ENCODE measurements around the gene EEF1AKMT4.

Gene EEF1AKMT4

DNA sequence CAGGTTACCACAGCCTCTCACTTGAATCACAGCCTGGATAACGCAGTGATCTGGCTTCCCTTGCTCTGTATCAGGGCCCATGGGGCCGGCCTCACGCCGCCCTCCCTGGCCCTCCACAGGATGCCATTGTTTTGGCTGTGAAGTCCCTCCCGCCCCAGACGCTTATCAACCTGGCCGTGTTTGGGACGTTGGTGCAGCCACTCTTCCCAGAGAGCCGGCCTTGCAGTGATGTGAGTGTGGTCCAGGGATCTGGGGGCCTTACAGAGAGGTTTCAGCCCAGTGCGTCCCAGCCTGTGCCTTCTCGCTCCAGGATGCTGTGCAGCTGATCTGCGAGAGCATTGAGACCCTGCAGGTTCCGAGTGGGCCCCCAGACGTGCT is 13.4 kb upstream of the EEF1AKMT4 start:
- no peak for DNase-seq

DNA sequence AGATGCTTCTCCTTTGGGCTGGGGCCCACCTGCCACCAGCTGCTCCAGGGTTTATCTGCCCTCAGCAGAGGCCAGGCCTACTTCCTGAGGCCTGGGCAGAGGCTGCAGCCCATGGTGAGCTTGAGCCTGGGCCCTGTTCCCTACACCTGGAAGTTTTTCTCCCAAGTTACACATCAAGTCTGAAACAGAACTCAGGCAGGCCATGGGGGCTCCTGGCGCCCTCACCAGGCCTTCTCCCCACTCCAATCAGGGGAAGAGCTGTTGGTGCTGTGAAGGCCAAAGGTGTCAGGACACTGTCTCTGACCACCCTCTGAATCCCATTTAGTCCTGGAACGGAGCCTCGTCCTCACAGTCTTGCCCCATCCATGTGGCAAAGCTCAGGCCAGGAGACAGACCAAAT is 12.8 kb upstream of the EEF1AKMT4 start:
- DNase-seq = no peak

DNA sequence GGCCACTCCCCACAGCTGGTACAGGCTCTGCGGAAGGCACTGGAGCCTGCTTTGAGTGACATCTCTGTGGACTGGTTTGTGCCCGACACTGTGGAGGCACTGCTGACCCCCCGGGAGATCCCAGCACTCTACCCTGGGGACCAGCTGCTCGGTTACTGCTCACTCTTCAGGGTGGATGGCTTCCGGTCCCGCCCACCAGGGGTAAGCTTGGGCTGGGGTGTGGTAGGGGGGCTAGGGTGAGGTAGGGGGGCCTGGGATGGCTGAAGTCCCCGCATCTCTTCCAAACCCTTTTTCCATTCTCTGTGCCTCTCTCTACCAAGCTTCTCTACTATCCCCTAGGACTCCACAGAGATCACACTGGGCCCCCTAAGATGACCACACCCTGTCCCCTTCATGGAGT is 12.3 kb upstream of the EEF1AKMT4 start:
- DNase-seq = no peak

DNA sequence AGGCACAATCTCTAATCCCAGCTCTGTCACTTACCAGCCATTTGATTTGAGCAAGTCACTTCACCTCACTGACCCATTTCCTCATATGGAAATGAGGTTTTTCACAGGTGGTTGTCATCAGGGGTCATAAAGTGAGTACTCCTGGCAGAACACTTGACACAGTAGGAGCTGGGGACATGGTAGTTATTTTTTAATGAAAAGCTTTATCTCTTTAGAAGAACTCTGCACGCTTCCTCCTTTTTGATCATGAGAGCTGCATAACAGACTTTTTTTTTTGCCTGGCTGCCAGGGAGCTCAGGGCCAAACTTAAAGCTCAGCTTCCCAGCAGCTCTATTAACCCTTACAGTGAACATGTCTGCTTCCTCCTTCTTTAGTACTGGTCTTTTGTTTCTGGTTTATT is 11.7 kb upstream of the EEF1AKMT4 start:
- DNase-seq = no peak

DNA sequence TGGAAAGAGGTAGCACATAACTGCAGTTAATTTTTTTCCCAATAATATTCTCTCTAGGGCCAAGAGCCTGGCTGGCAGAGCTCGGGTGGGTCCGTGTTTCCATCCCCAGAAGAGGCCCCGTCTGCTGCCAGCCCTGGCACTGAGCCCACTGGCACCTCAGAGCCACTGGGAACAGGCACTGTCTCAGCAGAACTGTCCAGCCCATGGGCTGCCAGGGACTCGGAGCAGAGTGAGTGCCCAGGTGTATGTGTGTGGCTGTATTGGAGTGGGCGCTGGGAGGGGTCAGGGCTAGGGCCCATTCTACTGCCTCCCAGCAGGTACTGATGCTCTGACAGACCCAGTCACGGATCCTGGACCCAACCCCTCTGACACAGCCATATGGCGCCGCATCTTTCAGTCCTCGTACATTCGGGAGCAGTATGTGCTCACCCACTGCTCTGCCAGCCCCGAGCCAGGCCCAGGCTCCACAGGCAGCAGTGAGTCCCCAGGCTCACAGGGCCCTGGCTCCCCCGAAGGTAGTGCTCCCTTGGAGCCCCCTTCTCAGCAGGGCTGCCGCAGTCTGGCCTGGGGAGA is 11.1 kb upstream of the EEF1AKMT4 start:
- DNase-seq = no peak

DNA sequence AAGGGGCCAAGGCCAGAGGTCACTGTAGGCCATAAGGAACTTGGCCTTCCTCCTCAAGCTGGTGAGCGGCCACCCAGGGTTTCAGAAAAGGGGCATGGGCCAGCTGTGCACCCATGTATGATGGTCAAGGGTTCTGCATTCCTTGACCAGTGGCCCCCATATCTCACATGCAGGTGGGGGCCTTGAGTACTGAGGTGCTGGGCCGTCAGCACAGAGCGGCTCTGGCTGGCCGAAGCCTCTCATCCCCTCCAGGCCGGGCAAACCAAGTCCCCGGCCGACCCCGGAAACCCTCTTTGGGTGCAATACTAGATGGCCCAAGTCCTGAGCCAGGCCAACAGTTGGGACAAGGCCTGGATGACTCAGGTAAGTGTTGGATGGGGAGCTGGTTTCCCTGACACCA is 10.3 kb upstream of the EEF1AKMT4 start:
- DNase-seq = no peak

DNA sequence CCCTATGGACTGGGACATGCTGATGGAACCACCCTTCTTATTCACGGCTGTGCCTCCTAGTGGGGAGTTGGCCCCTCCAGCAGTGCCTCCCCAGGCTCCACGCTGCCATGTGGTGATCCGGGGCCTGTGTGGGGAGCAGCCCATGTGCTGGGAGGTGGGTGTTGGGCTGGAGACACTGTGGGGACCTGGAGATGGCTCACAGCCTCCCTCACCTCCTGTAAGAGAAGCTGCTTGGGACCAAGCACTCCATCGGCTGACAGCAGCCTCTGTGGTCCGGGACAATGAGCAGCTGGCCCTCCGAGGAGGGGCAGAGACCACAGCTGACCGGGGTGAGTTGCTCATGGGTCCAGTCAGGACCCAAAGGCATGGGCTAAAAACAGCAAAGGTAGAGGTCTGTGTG is 9.8 kb upstream of the EEF1AKMT4 start:
- DNase-seq = no peak

DNA sequence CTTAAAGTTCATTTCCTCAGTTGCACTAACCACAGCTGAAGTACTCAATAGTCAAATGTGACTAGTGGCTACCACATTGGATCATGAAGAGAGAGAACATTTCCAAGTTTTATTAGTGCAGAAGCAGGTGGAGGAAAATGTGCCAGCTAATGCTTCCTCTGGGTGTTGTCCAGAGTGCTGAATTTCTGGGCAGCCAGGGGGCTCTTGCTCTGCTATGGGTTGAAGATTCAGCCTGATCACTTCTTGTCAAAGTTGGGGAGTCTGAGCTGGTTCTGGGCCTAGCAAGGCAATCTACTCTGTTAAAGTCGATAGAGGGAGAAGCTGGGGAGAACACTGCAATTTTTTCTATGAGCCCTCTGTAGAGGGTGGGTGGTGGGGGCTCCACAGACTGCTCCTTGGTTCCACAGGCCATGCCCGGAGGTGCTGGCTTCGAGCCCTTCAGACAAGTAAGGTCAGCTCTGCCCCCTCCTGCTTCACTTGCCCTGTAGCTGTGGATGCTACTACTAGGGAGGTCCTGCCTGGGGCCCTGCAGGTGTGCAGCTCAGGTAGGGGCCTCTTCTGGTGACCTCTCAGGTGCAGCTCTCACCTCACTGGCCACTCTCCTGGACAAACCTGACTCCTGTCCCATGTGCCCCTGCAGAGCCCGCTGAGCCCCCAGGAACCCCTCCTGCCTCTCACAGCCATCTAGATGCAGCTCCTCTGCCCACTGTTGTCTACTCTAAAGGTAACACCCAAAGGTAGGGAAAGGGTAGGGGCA is 8.9 kb upstream of the EEF1AKMT4 start:
- DNase-seq = no peak

DNA sequence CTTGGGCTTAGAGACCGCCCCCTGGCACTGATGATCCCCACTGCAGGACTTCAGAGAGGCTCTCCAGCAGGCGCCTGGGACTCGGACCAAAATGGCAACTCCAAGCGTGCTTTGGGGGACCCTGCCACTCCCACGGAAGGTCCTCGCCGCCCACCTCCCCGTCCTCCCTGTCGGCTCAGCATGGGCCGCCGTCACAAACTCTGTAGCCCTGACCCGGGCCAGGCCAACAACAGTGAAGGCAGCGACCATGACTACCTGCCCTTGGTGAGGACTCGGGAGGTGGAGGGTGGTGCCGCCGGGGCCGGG is 8.4 kb upstream of the EEF1AKMT4 start:
- no peak for DNase-seq

DNA sequence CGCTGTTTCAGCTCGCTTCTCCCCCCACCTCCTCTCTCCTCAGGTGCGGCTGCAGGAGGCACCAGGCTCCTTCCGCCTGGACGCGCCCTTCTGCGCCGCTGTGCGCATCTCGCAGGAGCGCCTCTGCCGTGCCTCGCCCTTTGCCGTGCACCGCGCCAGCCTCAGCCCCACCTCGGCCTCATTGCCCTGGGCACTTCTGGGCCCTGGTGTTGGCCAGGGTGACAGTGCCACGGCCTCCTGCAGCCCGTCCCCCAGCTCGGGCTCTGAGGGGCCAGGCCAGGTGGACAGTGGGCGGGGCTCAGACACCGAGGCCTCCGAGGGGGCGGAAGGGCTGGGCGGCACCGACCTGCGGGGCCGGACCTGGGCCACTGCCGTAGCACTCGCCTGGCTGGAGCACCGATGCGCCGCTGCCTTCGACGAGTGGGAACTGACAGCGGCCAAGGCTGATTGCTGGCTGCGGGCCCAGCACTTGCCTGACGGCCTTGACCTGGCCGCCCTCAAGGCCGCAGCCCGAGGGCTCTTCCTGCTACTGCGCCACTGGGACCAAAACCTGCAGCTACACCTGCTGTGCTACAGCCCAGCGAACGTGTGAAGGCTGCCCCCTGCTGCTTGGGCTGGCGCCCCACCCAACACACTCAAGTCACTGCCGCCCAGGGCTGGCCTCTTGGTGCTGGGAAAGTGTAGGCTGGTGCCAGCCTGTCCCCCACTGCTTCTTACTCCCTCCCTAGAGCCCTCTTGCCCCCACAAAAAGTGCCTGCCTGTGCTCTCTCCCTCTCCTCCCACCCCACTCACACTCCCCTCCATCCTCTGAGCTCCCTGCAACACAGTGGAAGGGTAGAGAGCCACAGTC is 7.8 kb upstream of the EEF1AKMT4 start:
- no peak for DNase-seq

DNA sequence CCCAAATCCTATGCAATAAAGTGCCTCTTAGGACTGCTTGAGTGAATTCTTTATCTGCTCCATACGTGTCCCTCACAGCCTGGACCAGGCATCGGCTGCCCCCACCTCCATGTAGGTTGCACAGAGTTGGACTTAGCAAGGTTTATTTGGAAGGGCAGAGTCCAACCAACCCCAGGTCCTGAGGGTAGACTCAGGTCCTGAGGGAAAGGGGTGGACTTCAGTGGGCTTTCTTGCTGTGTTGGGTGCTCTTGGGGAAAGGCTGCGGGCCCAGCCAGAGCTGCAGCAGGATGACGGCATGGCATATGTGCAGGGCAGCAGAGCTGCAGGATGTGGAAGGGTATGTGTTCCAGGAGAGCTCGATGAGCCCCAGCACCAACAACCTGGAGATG is 7.2 kb upstream of the EEF1AKMT4 start:
- DNase-seq = no peak

DNA sequence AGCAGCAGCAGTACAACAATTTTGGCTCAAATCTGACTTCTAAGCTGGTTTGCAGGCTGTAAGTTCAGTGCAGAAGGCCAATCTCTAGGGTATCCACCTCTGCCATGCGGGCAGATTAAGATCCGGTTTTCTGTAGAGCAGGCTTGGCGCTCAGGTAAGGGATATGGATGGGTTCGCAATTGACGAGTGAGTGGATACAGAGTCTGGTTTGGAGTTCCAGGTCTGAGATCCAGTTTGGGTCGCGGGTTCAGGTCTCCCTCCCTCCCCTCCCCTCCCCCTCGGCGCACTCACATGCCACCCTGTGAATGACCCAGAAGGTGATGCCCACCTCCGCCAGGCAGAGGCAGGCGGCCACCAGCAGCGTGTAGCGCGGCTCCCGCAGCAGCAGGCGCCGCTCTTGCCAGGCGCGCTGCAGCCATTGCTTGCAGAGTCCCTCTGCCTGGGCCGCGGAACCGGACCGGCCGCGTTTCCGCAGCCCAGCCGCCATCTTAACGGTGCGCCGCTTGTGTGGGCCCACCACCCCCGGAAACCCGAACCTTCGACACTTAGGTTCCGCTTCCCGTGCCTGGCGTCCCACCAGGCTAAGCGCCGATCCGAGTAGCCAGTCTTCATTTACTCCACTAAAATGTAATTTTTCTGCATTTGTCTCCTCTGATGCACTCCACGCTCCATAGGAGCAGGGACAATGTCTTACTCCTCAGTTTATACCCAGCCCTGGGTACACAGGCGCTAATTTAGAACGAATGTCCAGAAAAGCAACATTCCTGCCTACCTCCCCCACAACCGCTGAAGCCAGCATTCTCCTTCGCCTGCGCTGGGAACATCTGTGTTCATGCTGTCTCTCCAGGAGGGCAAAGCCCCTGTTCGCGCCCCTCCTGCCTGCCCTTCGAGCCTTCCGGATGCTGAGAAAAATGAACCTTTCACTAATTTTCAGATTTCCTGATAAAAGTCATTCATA is 739 bp upstream of the EEF1AKMT4 start, which contains the start of gene ALG3:
Gene ALG3, minus strand, starts transcription at position 509 of the 958 bp plus-strand sequence. Its CDS starts 22 bp downstream, at position 487.
- peak; percentile 89 for DNase-seq

DNA sequence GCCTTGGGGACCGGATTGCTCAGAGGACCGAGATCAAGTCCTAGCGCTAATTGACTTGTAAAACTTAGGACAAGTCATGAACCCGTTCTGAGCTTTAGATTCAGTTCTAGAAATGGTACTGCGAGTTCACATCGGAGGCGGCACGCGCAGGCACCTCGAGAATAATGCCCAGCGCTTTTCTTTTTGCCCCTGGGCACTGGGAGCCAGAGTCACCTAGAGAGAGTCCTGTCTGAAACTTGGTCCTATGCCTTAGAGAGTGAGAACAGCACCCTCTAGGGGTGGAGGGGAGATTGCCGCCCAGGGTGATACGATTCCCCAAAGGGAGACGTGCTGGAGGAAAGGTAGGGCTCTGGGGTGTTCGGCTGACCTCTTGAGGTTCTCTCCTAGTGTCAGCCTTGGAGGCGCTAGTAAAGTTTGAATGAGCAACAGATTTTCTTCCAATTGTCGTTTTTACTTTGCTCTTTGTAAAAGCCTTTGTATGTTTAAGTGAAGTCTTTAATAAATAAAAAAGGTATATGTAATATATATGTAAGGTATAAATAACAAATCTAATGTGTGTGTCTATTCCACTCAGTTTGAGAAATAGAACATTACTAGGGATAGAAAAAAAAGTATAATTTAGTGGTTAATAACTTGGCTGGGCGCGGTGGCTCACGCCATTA is 826 bp downstream of the EEF1AKMT4 start:
- DNase-seq = peak; percentile 87

DNA sequence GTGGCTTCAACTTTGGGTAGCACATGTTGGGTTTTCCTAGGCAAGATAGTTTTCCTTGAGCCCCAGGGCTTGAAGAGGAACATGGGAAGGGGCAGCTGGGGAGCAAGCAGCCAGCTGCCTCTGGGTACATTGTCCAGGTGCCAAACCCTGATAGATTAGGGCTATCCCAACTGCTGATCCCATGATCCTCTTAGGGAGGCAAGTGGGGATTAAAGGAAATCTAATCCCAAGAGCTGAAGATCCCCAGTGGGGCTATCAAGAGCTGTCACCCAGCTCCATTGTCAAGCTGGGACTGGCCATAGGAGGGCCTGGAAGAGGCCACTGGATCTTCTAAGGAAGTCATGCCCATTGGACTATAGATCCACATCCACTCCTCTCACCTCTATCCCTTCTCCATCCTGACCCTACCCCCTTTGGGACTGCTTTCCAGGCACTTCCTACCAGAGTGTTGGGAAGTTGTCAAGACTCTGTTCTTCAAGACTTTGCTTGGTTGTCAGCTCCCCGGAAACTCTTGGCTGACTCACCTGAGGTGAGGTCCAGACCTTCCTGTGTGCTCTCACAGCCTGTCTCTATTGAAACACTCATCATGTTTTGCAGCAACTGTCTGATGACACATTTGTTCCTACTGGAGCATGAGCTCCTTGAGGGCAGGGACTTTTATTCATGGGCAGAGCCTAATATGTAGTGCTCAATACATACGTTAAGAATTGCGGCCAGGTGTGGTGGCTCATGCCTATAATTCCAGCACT is 6.0 kb downstream of the EEF1AKMT4 start:
- DNase-seq = no peak

DNA sequence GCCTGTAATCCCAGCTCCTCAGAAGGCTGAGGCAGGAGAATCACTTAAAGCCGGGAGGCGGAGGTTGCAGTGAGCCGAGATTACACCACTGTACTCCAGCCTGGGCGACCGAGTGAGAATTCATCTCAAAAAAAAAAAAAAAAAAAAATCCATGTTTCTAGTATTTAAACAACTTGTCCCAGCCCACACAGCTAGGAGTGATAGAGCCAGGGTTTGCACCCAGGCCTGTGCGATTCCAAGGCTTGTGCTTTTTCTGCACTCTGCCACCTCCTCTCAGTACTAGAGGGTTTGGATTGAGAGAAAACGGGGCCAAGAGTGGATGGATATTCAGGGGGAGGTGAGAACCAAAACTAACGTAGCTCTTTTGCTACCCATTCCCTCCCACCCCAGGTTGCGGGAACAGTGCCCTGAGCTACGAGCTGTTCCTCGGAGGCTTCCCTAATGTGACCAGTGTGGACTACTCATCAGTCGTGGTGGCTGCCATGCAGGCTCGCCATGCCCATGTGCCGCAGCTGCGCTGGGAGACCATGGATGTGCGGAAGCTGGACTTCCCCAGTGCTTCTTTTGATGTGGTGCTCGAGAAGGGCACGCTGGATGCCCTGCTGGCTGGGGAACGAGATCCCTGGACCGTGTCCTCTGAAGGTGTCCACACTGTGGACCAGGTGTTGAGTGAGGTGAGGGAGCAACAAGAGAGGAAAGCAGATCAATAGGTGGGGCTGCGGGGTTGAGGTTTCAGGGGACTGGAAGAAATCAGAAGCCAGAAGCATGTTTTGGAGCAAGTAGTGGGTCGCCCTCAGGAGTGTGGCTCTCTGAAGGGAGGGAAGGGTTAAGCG is 7.8 kb downstream of the EEF1AKMT4 start:
- DNase-seq = no peak

DNA sequence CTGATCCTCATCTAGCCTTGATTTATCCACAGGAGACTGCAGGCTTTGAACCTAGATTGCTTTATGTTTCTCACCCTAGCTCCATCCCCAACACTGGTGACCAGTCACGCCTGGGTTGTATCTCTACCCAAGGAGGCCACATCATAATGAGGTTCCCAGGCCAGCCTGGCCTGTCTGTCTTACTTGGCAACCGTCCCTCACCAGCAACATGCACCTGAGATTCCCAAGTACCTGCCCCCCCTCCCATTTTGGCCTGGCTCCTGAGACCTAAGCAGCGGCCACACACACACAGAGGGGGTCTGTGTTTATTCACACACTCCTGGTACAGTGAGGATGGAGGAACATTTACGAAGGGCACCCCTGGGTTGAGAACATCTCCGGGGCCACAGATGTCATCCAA is 9.5 kb downstream of the EEF1AKMT4 start:
- DNase-seq = no peak

DNA sequence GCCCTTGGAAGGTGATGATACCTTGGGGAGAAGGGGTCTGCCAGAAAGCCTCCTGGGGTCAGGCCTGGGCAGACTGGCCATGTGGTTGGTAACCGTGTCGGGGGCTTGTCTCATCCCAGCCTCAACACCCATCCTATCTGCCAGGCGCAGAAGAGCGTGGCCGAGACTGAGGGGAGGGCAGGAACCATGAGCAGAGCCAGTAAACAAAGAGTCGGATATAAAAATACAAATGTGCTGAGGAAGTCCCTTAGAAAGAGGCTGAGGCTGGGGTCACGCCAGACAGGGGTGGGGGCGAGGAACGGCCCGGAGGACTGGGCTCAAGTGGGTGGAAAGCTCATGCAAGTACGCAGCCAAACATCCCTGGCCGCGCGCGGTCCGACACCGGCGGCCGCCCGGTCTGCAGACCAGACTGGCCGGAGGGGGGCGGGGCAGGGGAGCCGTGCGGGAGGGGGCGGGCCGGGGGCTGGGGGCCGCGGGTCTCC is 10.0 kb downstream of the EEF1AKMT4 start:
- DNase-seq = no peak

DNA sequence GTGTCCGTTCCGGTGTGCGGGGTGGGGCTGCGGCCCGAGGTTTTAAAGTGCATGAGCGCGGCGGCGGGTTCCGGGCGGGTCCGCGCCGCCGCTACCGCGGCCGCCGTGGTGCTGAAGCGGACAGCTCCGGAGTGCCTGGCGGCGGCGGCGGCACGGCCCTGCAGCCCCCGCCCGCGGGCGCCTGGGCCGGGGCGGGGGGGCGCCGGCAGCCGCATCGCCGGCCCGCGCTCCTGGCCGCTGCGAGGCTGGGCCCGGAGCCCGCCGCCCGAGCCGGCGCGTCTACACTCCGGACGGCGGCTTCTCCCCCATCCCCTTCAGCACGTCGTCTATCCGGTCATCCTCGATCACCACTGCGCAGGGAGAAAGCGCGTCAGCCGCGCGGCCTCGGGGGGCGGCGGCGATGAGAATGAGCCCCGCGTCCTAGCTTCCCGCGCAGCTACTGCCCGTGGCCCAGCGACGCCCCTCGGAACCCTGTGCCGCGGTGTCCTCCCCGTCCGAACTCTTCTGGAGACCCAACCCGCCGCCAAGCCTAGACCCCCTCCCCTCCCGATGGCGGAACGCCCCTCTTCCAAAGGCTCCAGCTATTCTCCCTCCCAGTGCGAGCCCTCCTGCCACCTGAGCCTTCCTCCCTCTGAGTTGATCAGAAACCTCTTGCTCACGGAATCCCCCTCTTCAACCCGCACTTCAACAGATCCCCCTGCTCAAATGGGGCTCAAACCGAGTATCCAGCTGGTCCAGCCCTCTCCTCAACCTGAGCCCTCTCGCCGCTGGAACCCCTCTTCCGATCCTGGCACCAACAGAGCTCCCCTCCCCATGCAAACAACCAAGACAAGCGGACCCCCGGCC is 10.6 kb downstream of the EEF1AKMT4 start:
- DNase-seq = peak; percentile 59

DNA sequence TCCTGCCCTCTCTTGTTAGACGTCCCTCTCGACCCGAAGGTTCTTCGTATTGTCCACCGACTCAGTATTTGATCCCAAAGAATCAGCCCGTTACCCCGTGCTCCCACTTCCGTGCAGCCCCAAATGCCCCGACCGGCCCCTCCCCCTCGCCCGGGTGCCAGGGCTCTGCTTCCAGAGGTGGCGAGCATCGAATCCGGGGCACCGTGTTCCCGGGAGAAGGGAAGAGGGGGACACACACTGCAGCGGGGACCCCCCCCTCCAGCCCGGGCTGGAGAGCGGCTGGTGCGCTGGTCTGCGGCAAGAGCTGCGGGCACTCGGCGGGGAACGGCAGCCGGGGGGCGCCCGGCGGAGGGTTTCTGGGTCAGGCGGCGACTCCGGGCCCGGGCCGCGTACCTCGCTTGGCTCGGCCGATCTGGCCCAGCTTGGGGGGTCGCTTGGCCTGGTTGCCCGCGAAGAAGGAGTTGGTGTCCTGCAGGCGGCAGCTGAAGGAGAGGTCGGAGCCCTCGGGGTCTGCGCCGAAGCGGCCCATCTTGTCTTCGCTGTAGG is 11.3 kb downstream of the EEF1AKMT4 start:
- peak; percentile 31 for DNase-seq
